Stimulated activated CD4-positive, alpha-beta T cell treated with anti-CD3 and anti-CD28 coated beads, Interleukin-1b, Interleukin-23, amount 100 ng/mL, for 48 hours (primary cell): ENCODE results near the gene ARHGAP12.

Experiments used
- DNase-seq: peaks from one replicate; pipeline ENCODE4 v3.0.0-alpha.2; 2020

Gene ARHGAP12

GRCh38 chr10:31760674-31761081, 168.0 kb downstream of the ARHGAP12 start:
- DNase-seq, result no peak

DNA sequence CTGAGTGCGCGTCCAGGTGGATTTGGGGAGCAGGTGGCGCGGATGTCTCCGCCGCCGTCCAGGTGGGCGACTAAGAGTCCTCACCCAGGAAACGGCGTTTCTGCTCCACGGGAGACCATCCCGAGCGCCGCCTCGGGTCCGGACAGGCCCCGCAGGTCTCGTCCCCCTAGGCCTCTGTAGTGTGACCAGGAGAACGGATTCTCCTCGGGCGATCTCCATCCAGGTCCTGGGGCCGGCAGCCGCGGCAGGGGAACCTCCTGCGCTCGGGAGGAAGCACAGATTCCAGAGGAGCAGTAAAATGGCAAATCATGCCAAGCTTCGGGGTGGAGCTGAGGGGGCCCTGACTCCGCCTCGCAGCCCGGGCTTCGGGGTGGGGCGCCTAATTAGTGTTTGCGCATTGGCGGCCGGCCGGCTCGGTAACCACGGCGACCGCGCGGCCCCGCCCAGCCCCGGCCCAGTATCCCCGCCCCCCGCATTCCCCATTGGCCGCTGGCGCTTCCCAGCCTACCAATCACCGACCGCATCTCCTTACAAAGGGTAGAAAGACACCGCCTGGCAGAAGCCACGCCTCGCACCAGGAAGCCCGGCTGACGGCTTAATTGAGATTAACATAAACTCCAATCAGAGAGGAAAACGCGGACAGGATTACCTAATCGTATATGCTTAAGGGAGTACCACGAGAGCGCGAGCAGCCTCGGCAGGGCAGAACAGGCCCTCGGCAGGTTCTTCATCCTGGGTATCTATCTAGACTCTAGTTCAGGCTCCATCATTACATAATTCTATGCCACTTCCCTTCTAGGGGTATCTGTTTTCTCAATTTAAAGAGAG, 168.6 kb downstream of the ARHGAP12 start:
- peak; percentile 94 for DNase-seq

GRCh38 chr10:31759124-31759798, 169.4 kb downstream of the ARHGAP12 start:
- DNase-seq, result peak; percentile 80

GRCh38 chr10:31758495-31758894, 170.1 kb downstream of the ARHGAP12 start:
- no peak for DNase-seq

GRCh38 chr10:31757831-31758230, 170.8 kb downstream of the ARHGAP12 start:
- no peak for DNase-seq

- DNase-seq, result no peak
Observed at GRCh38 chr10:31757386-31757791, 171.2 kb downstream of the ARHGAP12 start.

- no peak for DNase-seq
Observed at GRCh38 chr10:31756729-31757110, 171.9 kb downstream of the ARHGAP12 start.

DNA sequence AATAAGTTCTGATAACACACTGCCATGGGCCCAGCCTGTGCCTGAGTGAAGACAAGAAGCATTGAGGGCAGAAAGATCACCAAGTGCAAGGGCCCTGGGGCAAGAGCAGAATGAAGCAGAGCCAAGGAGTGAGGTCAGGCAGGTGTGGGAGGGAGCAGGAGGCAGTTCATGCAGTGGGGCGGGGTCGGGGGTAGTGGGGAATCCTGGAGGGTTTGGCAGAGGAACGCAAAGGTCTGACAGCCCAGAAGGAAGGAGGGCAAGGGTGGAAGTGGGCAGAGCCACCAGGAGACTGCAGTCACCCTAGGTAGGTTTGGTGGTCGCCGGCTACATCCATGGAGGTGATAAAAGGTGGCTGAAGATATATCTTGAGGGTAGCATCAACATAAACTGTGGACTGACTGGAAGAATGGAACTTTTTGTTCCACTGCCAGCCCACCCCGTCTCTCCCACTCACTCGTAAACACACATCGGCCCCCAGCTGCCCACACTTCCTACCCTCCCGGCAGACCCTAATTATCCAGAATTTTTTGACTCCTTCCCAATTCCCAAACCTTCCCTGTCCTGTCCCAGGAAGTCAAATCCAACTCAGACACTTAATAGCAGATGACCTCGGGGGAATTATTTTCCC, 172.4 kb downstream of the ARHGAP12 start:
- no peak for DNase-seq
